Measurements from ENCODE around the gene SPRR3.
"Not testable (repeated sequence)": the region's sequence is repeated elsewhere in the genome, so short reads cannot be mapped to it uniquely, and the experiment has no call there.

SPRR3 gene

DNA sequence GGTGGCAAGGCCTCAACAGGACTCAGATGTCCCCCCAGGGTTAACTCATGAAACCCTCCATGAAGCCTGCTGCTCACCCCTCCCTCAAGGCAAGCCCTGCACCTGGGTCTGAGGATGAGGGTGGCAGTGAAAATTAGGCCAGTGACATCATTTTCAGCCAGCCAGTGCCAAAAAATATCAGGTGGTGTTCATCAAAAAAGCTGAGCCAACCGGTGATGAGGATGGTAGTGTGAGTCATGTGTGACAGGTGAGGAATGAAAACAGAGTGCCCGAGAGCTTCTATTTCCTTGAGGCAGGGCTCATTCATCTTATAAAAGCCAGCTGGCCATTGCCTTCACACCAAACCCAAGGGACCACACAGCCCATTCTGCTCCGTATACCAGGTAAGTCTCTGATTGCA is 17.8 kb upstream of the SPRR3 start, which contains the start of gene SPRR1A:
TSS of gene SPRR1A (plus strand) at position 339 of the 400 bp plus-strand sequence. CDS start 1,150 bp downstream, outside the sequence.
- DNase-seq (ENCODE audit: low spot score) = no peak

DNA sequence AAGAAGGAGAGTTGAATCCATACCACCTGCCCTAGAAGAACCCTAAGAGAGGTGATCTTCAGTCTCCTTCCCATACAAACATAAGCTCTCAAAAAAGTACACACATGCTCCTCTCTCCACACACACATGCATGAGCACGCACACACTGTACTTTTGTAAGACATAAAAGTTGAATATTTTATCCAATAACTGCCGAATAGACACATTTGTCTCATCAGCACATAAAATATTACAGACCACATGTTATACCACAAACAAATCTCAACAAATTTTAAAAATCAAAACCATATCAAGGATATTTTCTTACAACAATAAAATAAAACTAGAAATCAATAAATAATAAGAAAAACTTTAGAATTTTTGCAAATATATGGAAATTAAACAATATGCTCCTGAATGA is 15.0 kb upstream of the SPRR3 start:
- no peak for DNase-seq (ENCODE audit: low spot score)

DNA sequence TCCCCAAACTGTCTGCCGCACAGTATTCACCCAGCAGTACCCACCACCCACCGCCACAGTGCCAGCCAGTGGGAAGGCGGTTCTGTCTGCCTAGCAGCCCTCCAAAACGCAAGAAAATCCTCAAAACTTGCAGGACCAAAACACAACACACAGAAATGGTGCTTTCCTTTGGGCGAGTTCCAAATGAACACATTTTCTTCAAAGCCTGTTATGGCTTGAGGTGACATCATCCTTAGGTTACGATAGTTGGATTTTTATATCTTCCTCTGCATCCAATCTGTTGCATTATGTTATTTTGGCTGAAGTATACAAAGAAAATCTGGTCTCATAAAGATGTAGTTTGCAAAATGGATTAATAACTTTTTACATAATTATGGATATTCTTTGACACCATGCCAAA is 8.4 kb upstream of the SPRR3 start:
- no peak for DNase-seq (ENCODE audit: low spot score)

DNA sequence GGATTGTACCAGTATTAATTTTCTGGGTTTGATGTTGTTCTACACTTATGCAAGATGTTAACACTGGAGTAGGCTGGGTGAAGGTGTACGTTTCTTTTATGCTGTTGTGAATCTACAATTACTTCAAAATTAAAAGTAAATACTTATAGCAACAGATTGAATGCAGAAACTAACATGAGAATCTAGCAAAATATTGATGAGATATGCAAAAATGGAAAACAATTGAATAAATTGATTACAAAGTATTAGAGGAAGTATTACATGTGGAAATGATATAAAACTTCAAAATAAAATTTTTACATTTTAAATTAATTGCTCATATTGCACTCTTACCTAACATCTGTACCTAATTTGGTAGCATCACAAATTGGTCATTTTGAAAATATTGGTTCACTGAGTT is 5.7 kb upstream of the SPRR3 start:
- DNase-seq (ENCODE audit: low spot score) = no peak

DNA sequence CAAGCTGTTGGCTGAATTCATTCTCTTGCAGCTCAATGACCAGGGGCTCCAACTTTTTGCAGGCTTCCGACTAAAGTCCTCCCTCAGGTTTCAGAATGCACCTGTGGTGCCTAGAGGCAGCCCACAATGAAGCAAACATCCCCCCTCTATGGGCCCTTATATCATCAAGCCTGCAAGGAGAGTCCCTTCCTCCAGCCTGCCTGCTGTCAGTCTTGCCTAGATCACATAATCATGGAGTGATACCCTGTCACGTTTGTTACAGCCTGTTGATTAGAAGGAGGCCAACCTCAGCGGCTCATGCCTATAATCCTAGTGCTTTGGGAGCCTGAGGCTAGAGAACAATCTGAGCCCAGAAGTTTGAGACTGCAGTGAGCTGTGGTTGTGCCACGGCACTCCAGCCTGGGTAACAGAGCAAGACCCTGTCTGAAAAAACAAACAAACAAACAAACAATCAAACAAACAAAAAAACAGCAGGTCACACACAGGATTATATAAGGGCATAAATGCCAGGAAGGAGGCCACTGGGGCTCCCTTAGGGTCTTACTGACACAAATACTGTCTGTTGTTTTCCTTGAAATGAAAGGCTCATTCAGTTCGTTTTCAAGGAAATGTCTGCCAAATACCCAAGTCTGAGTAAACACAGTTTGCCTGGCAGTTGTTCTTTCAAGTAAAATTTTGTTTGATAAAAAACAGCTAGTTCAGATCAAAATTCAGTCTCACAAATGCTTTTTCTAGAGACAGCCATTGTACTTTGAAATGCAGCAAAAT is 4.7 kb upstream of the SPRR3 start:
- no peak for DNase-seq (ENCODE audit: low spot score)

DNA sequence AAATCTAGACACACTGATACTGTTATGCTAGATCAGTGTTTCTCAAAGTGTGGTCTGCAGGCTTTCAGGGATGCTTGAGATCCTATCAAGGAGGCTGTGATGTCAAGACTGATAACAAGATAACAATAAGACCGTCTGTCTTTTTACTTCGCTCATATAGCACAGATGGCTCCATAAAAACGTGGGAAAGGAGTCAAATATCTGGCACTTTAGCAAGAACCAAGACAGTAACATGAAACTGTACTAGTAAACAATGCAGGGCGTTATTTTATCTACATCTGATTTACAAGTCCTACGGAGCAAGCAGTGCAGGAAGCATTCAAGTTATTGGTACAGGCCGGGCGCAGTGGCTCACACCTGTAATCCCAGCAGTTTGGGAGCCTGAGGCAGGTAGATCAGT is 3.6 kb upstream of the SPRR3 start:
- no peak for DNase-seq (ENCODE audit: low spot score)

DNA sequence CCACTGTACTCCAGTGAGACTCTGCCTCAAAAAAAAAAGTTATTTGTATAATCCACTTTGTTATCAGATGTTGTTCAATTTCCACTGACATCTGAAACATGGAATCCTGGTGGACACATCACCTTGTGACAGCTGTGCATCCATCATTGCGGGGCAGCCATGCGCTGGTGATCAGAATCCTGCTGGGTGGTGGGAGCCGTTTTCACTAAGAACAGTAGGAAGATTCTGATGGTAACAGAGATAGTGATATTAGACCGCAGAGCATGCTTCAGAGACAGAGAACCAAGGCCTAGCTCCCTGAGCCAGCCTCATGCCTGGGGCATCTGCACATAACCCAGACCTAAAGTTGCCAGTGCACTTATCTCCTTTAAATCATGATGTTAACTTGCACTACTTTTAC is 3.1 kb upstream of the SPRR3 start:
- no peak for DNase-seq (ENCODE audit: low spot score)

DNA sequence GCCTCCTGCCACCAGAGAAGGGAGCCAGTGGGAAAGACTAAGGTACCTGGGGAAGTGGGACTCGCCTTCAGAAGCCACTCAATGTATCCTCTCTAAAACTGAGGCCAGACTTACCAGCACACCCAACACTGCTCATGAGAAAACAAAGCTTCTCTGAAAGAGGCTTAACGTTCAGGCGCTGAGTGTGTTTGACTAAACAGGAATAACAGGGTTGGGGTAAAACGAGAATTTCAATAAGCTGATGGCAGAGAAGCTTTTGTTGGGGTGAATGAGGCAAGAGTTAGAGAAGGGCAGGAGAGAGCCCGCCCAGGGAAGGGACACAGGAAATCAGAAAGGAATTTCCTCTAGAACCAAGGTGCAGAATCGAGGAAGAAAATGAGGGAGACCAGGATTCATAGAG is 1.7 kb upstream of the SPRR3 start:
- DNase-seq (ENCODE audit: low spot score) = no peak

DNA sequence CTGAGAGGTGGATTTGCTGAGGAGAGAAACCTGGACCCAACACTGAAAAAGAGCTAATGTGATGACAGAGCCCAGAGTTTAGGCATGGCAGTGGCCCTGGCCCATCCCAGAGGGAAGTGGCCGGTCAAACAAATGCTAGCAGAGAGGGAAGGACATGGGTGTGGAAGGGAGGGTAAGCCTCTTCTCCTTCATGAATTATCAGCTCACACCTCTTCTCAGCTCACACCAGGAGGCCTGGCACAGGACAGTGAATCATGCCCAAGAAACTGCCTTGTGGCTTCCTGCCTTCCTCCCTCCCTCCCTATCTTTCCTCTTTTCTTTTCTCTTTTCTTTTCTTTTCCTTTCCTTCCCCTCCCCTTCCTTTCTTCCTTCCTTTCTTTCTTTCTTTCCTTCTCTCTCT is 1.3 kb upstream of the SPRR3 start:
- DNase-seq (ENCODE audit: low spot score) = no peak

DNA sequence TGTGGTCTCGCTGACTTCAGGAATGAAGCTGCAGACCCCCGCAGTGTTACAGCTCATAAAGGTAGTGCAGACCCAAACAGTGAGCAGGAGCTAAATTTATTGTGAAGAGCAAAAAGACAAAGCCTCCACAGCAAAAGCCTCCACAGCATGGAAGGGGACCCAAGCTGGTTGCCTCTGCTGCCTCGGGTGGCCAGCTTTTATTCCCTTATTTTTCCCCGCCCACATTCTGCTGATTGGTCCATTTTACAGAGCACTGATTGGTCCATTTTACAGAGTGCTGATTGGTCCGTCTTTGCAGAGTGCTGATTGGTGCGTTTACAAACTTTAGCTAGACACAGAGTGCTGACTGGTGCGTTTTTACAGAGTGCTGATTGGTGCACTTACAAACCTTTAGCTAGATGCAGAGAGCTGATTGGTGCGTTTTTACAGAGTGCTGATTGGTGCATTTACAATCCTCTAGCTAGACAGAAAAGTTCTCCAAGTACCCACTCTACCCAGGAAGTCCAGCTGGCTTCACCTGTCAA is 9.7 kb downstream of the SPRR3 start:
- DNase-seq (ENCODE audit: low spot score) = not testable (repeated sequence)

DNA sequence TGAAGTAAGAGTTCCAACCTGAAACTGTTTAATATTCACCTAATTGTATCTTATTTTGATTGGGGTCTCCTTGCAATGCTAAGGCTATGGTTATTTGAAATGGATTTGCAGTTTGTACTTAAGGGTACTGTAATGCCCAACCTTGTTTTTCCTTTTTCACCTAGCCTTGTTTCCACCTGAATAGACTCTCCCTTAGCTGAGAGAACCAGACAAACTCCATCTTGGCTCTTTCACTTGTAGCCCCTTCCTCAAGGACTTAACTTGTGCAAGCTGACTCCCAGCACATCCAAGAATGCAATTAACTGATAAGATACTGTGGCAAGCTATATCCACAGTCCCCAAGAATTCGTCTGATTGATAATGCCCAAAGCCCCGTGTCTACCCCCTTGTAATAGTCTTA is 20.3 kb downstream of the SPRR3 start:
- not testable (repeated sequence) for DNase-seq (ENCODE audit: low spot score)

DNA sequence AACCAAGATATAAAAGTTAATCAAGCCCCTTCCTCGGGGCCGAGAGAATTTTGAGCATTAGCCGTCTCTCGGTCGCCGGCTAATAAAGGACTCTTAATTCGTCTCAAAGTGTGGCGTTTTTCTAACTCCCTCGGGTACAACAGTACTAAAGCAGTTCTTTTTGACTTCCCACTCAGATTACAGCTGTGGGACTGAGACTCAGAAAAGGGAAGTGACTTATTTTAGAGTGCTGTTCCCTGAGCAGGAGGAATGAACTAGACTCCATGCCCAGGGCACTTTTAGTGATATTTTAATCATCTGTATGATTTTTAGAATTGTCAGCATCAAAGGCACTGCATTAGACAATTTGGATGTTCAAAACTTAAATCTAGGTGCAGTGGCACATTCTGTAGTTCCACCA is 20.8 kb downstream of the SPRR3 start:
- DNase-seq (ENCODE audit: low spot score) = not testable (repeated sequence)

DNA sequence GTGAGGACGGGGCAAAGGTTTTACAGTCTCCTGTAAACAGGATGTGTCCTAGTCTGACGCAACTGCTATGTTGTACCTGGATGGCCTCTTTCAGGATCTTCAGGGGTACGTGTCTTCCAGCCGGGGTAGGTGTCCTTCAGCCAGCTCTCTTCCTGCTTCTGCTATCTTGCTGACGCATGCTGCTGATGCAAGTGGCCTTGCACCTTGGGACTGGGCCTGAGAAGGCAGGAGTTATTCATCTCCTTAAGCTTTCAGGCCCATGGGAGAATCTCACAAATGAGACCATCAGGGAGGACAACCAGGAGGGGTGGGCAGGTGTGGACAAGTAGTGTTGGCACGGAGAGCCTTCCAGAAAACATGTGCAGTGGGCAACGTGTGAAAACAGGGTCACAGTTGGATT is 21.6 kb downstream of the SPRR3 start:
- DNase-seq (ENCODE audit: low spot score) = no peak

DNA sequence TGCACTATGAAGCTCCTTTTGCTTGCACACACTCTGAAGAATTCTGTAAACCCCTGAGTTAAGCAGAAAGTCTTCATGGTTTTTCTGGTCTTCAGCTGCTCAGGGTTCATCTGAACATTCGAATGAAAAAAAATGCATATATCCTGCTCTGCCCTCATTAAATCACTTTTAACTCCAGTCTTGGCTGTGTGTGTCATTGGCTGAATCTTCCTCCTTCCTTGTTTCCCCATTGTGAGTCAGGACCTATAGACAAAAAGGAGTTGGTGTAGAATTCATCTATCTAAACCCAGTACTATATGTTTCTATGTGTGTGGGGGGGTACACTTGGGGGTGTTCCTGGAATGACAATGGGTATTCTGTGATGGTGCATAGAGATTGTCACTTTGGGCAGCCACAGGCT is 22.9 kb downstream of the SPRR3 start:
- no peak for DNase-seq (ENCODE audit: low spot score)

DNA sequence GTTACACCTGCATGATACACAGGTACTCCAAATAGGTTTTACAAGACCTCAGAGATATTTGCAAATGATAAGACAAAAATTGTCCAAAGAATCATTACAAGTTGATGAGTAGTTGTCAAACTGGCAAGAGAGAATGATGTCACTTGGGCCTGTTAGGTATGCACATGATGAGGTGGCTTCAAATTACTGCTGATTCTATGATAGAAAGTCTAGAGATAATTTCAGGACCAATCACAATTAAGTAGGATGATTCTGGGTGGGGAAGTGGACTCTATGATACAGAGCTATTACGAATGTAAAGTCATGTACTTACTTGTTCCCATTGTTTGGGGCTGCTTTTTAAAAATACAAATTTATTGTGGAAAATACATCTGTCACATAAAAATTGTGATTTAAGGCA is 24.2 kb downstream of the SPRR3 start:
- no peak for DNase-seq (ENCODE audit: low spot score)

DNA sequence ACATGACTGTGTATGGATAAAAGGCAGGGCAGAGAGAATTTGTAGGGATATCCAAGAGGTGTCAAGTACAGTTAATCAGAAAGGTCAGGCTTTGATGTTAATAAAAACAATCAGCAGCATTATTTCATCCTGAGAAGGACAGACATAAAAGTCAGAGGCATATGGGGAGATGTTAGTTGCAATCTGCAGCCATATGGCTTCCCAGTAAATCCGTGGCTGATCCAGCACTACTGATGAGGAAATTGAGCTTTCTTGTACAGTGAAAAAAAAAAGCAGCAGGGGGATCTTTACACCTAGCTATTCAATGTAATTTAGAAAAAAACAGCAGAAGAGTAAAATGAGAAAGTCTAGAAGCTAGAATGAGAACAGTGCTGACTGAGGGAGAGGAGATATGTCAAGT is 27.2 kb downstream of the SPRR3 start:
- DNase-seq (ENCODE audit: low spot score) = no peak

DNA sequence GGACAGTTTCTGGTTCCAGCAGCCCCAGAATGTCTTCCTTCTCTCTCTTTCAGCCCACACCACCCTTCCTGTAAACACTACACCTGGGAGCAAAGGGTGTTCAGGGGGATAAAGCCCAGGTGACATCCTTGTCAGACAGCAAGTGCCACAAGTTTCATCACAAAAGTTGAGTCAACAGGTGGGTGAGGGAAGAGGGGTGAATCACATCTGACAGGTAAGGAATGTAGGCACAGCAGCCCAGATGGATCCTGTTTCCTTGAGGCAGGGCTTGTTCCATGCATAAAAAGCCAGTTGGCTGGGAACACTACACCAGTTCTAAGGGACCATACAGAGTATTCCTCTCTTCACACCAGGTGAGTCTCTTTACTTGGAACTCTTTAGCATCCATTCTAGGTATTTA is 29.3 kb downstream of the SPRR3 start, which contains the start of gene SPRR1B:
TSS of gene SPRR1B (plus strand) at position 309 of the 400 bp plus-strand sequence. CDS start 1,143 bp downstream, outside the sequence.
- no peak for DNase-seq (ENCODE audit: low spot score)

DNA sequence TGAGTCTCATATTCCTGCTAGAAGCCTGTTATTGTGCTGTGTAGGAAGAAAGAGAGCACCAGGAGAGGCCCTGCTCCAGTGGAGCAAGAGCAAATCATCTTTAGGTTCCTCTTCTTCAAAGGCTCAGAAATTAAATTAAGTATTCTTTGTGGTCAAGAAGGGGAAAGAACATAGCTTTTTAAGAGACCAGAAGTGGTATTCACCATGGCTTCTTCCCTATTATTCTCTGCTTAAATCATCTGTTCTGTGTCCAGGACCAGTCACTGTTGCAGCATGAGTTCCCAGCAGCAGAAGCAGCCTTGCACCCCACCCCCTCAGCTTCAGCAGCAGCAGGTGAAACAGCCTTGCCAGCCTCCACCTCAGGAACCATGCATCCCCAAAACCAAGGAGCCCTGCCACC is 30.5 kb downstream of the SPRR3 start:
- no peak for DNase-seq (ENCODE audit: low spot score)

DNA sequence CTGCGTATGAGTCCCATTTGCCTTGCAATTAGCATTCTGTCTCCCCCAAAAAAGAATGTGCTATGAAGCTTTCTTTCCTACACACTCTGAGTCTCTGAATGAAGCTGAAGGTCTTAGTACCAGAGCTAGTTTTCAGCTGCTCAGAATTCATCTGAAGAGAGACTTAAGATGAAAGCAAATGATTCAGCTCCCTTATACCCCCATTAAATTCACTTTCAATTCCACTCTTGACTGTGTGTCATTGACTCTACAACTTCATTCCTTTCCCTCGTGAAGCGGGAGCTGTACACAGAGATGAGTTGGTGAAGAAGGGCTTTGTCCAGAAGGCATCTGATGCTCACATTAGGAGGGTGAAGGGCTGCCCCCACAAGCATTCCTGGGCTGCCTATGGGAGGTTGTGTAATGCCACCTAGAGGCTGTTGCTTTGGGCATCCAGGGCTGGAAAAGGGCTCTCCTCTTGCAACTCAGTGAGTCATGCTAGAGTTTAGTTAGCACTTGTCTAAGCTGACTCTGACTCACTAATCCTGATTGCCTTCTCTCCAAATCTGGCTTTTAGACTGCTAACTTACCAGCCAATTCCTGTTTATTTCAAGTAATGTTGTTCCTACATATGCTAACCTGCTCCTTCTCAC is 31.2 kb downstream of the SPRR3 start:
- no peak for DNase-seq (ENCODE audit: low spot score)

DNA sequence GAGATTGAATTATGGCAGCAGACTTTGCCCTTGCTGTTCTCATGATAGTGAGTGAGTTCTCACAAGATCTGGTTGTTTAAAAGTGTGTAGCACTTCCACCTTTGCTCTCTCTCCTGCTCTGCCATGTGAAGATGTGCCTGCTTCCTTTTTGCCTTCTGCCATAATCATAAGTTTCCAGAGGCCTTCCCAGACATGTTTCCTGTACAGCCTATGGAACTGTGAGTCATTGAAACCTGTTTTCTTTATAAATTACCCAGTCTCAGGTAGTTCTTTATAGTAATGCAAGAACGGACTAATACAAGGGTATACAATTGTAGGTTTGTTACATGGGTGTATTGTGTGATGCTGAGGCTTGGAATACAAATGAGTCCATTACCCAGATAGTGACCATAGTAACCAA is 33.7 kb downstream of the SPRR3 start:
- DNase-seq (ENCODE audit: low spot score) = no peak

DNA sequence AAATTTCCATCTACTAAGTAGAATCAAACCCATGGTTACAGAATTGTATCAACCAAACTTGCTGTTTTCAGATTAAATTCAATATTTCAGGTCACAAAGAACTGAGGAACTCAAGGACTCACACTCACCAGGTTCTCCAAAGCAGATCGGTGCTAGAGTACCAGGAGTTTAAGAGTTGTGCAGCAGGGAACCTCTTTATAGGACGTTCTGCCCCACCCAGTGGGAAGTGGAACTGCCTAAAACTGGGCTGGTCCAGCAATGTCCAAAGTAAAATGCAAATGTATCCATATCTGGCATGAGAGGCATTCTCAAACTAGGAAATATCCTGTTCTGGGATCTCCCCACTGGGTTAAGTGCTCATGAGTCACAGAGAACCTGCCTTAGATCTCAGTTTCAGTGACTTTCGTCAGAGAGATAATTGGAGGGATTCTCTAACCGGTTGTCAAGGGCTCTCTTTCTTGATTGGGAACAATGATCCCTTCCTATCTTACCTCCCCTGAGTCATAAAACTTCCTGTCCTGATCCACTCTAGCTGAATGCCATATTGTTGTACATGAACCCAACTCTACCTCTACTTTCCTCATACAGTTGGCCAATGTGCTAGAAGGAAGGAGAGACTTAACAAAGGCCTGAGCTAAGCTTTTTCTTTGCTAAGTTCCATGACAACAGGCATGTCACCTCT is 39.5 kb downstream of the SPRR3 start, which contains the start of gene SPRR2D:
TSS of gene SPRR2D (minus strand) at position 171 of the 682 bp plus-strand sequence. CDS start 774 bp downstream, outside the sequence.
- no peak for DNase-seq (ENCODE audit: low spot score)

DNA sequence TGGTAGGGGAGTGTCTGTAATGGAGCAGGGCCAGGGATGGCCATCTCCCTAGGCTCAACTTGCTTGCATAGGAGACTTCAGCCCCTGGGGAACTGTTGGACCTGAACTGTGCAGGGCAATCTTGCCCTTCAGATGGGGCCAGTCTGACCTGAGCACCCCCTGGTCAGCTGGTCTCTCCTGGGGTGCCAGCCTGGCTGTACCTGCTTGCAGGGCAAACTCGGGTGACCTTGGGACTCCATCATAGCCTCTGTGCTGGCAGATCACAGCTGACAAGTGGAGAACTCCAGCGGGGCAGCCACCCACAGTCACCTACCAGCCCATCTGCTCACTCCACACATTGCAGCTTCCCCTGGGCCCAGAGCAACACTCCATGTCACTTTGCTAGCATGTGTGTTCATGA is 47.7 kb downstream of the SPRR3 start:
- no peak for DNase-seq (ENCODE audit: low spot score)
